ENCODE results near the gene FH. TPM values are rescaled to one million over a fixed set of nuclear protein-coding genes. Genes with fewer than 3 reads are reported as not detected.

Gene FH
- polyA plus RNA-seq, 4 donors, result 90.1 to 108 (median 98.0) TPM

- no peak for DNase-seq (ENCODE audit: low read depth in 4 of 4, low spot score in 2 of 4)
Observed at GRCh38 chr1:241527146-241527545, 7.6 kb upstream of the FH start.

- DNase-seq (ENCODE audit: low read depth in 4 of 4, low spot score in 2 of 4), result no peak
Observed at GRCh38 chr1:241525026-241525425, 5.5 kb upstream of the FH start.

GRCh38 chr1:241521718-241522117 lies 2.2 kb upstream of the FH start:
- DNase-seq (ENCODE audit: low read depth in 4 of 4, low spot score in 2 of 4), result no peak

GRCh38 chr1:241520080-241520465 lies 518 bp upstream of the FH start:
- DNase-seq (ENCODE audit: low read depth in 4 of 4, low spot score in 2 of 4), result no peak

GRCh38 chr1:241518476-241519307 lies 863 bp downstream of the FH start:
- peak in 1 of 4 donors; percentile 16 for DNase-seq (ENCODE audit: low read depth in 4 of 4, low spot score in 2 of 4)

- no peak for DNase-seq (ENCODE audit: low read depth in 4 of 4, low spot score in 2 of 4)
Observed at GRCh38 chr1:241513378-241513777, 6.2 kb downstream of the FH start.

- DNase-seq (ENCODE audit: low read depth in 4 of 4, low spot score in 2 of 4), result no peak
Observed at GRCh38 chr1:241507189-241507863, 12.2 kb downstream of the FH start.

GRCh38 chr1:241503444-241503843 lies 16.1 kb downstream of the FH start:
- no peak for DNase-seq (ENCODE audit: low read depth in 4 of 4, low spot score in 2 of 4)

- DNase-seq (ENCODE audit: low read depth in 4 of 4, low spot score in 2 of 4), result peak in 2 of 4 donors; percentile 2 to 32
Observed at GRCh38 chr1:241499910-241500309, 19.6 kb downstream of the FH start.

GRCh38 chr1:241495741-241496140 lies 23.8 kb downstream of the FH start:
- no peak for DNase-seq (ENCODE audit: low read depth in 4 of 4, low spot score in 2 of 4)

- DNase-seq (ENCODE audit: low read depth in 4 of 4, low spot score in 2 of 4), result no peak
Observed at GRCh38 chr1:241488739-241489138, 30.8 kb downstream of the FH start.

GRCh38 chr1:241485554-241485992 lies 34.0 kb downstream of the FH start:
- DNase-seq (ENCODE audit: low read depth in 4 of 4, low spot score in 2 of 4), result no peak

- DNase-seq (ENCODE audit: low read depth in 4 of 4, low spot score in 2 of 4), result no peak
Observed at GRCh38 chr1:241485145-241485544, 34.4 kb downstream of the FH start.

- no peak for DNase-seq (ENCODE audit: low read depth in 4 of 4, low spot score in 2 of 4)
Observed at GRCh38 chr1:241482761-241483250, 36.7 kb downstream of the FH start.

GRCh38 chr1:241479294-241479693 lies 40.3 kb downstream of the FH start:
- no peak for DNase-seq (ENCODE audit: low read depth in 4 of 4, low spot score in 2 of 4)

- DNase-seq (ENCODE audit: low read depth in 4 of 4, low spot score in 2 of 4), result no peak
Observed at GRCh38 chr1:241475671-241476070, 43.9 kb downstream of the FH start.

GRCh38 chr1:241473026-241473425 lies 46.5 kb downstream of the FH start:
- DNase-seq (ENCODE audit: low read depth in 4 of 4, low spot score in 2 of 4), result no peak

- DNase-seq (ENCODE audit: low read depth in 4 of 4, low spot score in 2 of 4), result no peak
Observed at GRCh38 chr1:241470908-241471590, 48.5 kb downstream of the FH start.

GRCh38 chr1:241470361-241470760 lies 49.2 kb downstream of the FH start:
- no peak for DNase-seq (ENCODE audit: low read depth in 4 of 4, low spot score in 2 of 4)

- no peak for DNase-seq (ENCODE audit: low read depth in 4 of 4, low spot score in 2 of 4)
Observed at GRCh38 chr1:241465673-241466072, 53.9 kb downstream of the FH start.

GRCh38 chr1:241464985-241465384 lies 54.6 kb downstream of the FH start:
- DNase-seq (ENCODE audit: low read depth in 4 of 4, low spot score in 2 of 4), result no peak

Data from left renal cortex interstitium (tissue), 4 donors.